ENCODE results near the gene LPAR3. TPM values are rescaled to one million over a fixed set of nuclear protein-coding genes. Genes with fewer than 3 reads are reported as not detected.

The LPAR3 gene
- polyA plus RNA-seq, 3 donors, result not detected

DNA sequence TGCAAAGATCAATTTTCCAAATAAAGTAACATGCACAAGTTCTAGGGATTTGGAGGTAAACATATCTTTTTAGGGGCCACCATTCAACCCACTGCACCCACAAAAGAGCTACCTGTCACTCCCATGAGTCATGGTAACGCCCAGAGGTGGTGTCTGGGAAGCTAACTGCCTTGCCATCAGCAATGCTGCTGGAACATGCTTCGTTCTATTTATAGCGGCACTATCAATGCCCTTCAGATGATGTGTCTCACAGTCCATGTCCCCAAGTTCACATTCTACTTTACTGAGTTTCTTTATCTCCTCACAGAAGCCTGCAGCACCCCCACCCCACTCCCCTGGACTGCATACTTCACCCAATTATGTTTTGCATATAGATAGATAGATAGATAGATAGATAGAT, 95.4 kb downstream of the LPAR3 start:
- Histone ChIP-seq H3K4me2 (replicated peaks; ENCODE audit: extremely low read depth, low read length, poor library complexity, severe bottlenecking) (no peak overlapping the region), H3K79me2 (ENCODE audit: insufficient read depth, low read length) (no peaks in the 10 kb centered on the region), H2AFZ (ENCODE audit: insufficient read depth, low read depth, low read length, poor library complexity, severe bottlenecking) (no peak overlapping the region), H4K20me1 (ENCODE audit: insufficient read depth, low read length) (no peaks in the 10 kb centered on the region), H3K36me3 (replicated peaks in 1 of 2; ENCODE audit: control insufficient read depth in 1 of 2, insufficient read depth in 2 of 2, low read length in 2 of 2) (no peaks in the 10 kb centered on the region), H3K9ac (ENCODE audit: insufficient read depth, low read length, poor library complexity, severe bottlenecking) (no peak overlapping the region), H3K9me3 (replicated peaks in 1 of 2; ENCODE audit: control insufficient read depth in 1 of 2, insufficient read depth in 1 of 2, low read length in 2 of 2) (no peaks in the 10 kb centered on the region), H3K27me3 (ENCODE audit: control insufficient read depth in 2 of 2, insufficient read depth in 2 of 2, low read length in 2 of 2) (no peaks in the 10 kb centered on the region), H3K27ac (ENCODE audit: low read depth in 1 of 2, low read length in 2 of 2) (no peak overlapping the region), H3K4me3 (replicated peaks in 1 of 3; ENCODE audit: low read depth in 2 of 3, low read length in 3 of 3) (no peak overlapping the region), H3K4me1 (ENCODE audit: control insufficient read depth in 1 of 2, insufficient read depth in 2 of 2, low read length in 2 of 2) (peaks cover 7 to 8% of the 10 kb centered on the region in 2 donors)
- TF ChIP-seq, protein P1, sequence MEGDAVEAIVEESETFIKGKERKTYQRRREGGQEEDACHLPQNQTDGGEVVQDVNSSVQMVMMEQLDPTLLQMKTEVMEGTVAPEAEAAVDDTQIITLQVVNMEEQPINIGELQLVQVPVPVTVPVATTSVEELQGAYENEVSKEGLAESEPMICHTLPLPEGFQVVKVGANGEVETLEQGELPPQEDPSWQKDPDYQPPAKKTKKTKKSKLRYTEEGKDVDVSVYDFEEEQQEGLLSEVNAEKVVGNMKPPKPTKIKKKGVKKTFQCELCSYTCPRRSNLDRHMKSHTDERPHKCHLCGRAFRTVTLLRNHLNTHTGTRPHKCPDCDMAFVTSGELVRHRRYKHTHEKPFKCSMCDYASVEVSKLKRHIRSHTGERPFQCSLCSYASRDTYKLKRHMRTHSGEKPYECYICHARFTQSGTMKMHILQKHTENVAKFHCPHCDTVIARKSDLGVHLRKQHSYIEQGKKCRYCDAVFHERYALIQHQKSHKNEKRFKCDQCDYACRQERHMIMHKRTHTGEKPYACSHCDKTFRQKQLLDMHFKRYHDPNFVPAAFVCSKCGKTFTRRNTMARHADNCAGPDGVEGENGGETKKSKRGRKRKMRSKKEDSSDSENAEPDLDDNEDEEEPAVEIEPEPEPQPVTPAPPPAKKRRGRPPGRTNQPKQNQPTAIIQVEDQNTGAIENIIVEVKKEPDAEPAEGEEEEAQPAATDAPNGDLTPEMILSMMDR (IDR thresholded peaks at IDR 0.05), result no peak
- WGBS (ENCODE audit: insufficient coverage), result 96% methylated on average over 3 of the region's 3 CpGs
- no peak for DNase-seq
- Mint-ChIP-seq H3K9me3 (peaks cover 0 to 2% (median 0%) of the 10 kb centered on the region in 7 donors), H3K27ac (no peak overlapping the region), H3K27me3 (ENCODE audit: low read depth in 3 of 3) (peaks cover 2 to 6% (median 3%) of the 10 kb centered on the region in 3 donors), H3K4me3 (no peak overlapping the region), H3K4me1 (peaks cover 15% of the 10 kb centered on the region), H3K36me3 (no peaks in the 10 kb centered on the region)
- intact Hi-C loops (cut with micrococcal nuclease), result loop anchor here in 1 of 2 donors (10.0 kb wide), 1 partner anchor 97 kb away; the partner anchor contains the start of gene LPAR3

GRCh38 chr1:84795966-84796600, 96.9 kb downstream of the LPAR3 start:
- Mint-ChIP-seq H3K4me3 (no peak overlapping the region), H3K27ac (peak overlapping the region in 2 of 7 donors; percentile 16 to 23), H3K27me3 (ENCODE audit: low read depth in 3 of 3) (peaks cover 2 to 6% (median 3%) of the 10 kb centered on the region in 3 donors), H3K36me3 (no peaks in the 10 kb centered on the region), H3K9me3 (peaks cover 0 to 10% (median 2%) of the 10 kb centered on the region in 7 donors), H3K4me1 (peaks cover 15% of the 10 kb centered on the region)
- TF ChIP-seq, protein P1 (IDR thresholded peaks at IDR 0.05), result no peak
- Histone ChIP-seq H3K9ac (ENCODE audit: insufficient read depth, low read length, poor library complexity, severe bottlenecking) (no peak overlapping the region), H3K4me1 (ENCODE audit: control insufficient read depth in 1 of 2, insufficient read depth in 2 of 2, low read length in 2 of 2) (peaks cover 7 to 8% of the 10 kb centered on the region in 2 donors), H3K27ac (ENCODE audit: low read depth in 1 of 2, low read length in 2 of 2) (no peak overlapping the region), H3K9me3 (replicated peaks in 1 of 2; ENCODE audit: control insufficient read depth in 1 of 2, insufficient read depth in 1 of 2, low read length in 2 of 2) (no peaks in the 10 kb centered on the region), H3K36me3 (replicated peaks in 1 of 2; ENCODE audit: control insufficient read depth in 1 of 2, insufficient read depth in 2 of 2, low read length in 2 of 2) (no peaks in the 10 kb centered on the region), H2AFZ (ENCODE audit: insufficient read depth, low read depth, low read length, poor library complexity, severe bottlenecking) (peak overlapping the region; percentile 19), H3K79me2 (ENCODE audit: insufficient read depth, low read length) (no peaks in the 10 kb centered on the region), H3K4me2 (replicated peaks; ENCODE audit: extremely low read depth, low read length, poor library complexity, severe bottlenecking) (no peak overlapping the region), H3K27me3 (ENCODE audit: control insufficient read depth in 2 of 2, insufficient read depth in 2 of 2, low read length in 2 of 2) (no peaks in the 10 kb centered on the region), H3K4me3 (replicated peaks in 1 of 3; ENCODE audit: low read depth in 2 of 3, low read length in 3 of 3) (no peak overlapping the region), H4K20me1 (ENCODE audit: insufficient read depth, low read length) (no peaks in the 10 kb centered on the region)
- peak in 1 of 3 donors; percentile 25 for DNase-seq
- WGBS (ENCODE audit: insufficient coverage), result 20% methylated on average over 3 of the region's 9 CpGs
- intact Hi-C loops (cut with micrococcal nuclease), result loop anchor here in 1 of 2 donors (10.0 kb wide), 1 partner anchor 99 kb away; the partner anchor contains the start of gene LPAR3

All from CD14-positive monocyte (primary cell).